SK-N-MC (cell line): Measurements from ENCODE around the gene TRIM9.

Experiments
- EZH2 ChIP-seq: fragments of 200-600 bp; sonication (generic); IDR thresholded peaks from one replicate; pipeline ENCODE4 v1.6.1; 2017; ENCODE audit warnings: antibody characterized with exemption
- FOXP2 ChIP-seq: optimal IDR thresholded peaks from 2 replicates; pipeline ENCODE3; 2011; ENCODE audit warnings: mild to moderate bottlenecking, moderate library complexity; ENCODE audit not compliant: insufficient read depth; ENCODE audit errors: extremely low read length, control extremely low read depth
- POLR2AphosphoS5 ChIP-seq: IDR thresholded peaks from 2 replicates; pipeline ENCODE4 v1.6.1; 2012; ENCODE audit warnings: mild to moderate bottlenecking, low read depth, low read length, borderline replicate concordance

GRCh38 chr14:50974118-50974517 lies 120.8 kb downstream of the TRIM9 start:
- no peak for TF ChIP-seq POLR2AphosphoS5
- no peak for TF ChIP-seq EZH2
- TF ChIP-seq FOXP2, result no peak
